ENCODE data around the gene SLC4A5. TPM values are rescaled to one million over a fixed set of nuclear protein-coding genes. Genes with fewer than 3 reads are reported as not detected.

The SLC4A5 gene
- total and polyA plus RNA-seq, 8 donors, result 0.12 to 4.8 (median 0.58) TPM; not detected in 1

DNA sequence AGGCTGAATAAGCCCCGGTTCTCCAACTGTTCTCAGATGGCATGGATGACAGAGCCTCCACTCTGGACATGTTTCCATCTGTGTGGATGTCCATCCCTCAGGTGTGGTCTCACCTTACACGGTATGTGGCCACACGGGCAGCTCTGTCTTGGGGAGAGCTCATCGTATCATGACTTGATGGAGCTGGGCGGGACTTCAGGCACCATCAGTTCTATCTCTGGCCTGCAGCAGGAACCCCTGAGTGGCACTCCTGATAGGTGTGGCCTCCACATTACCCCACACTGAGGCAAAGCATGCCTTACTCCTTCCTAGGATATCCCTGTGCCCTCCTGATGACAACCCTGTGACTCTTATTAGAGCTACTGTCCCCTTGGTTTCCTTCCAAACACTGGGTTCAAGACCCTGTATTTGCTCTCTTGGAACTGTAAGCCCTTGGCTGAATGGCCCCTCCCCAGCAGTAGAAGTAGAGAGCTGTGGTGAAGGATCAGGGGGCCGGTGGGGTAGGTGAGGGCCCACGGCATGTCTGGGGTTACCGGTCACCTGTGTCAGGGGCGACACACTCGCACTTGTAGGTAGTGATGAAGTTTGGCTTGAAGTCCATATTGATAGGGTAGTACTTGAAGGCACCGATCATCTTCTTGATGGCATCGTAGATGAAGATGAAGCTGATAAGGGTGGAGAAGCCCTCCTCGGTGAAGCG is 96.6 kb downstream of the SLC4A5 start:
- intact Hi-C loops (cut with DNase I; ENCODE audit: low total_unique reads), result no loop called here
- no peak for TF ChIP-seq EP300 (IDR thresholded peaks at IDR 0.05)
- no peak for TF ChIP-seq POLR2AphosphoS5 (IDR thresholded peaks at IDR 0.05)
- no peak for TF ChIP-seq POLR2A (IDR thresholded peaks at IDR 0.05)
- TF ChIP-seq, protein P1, sequence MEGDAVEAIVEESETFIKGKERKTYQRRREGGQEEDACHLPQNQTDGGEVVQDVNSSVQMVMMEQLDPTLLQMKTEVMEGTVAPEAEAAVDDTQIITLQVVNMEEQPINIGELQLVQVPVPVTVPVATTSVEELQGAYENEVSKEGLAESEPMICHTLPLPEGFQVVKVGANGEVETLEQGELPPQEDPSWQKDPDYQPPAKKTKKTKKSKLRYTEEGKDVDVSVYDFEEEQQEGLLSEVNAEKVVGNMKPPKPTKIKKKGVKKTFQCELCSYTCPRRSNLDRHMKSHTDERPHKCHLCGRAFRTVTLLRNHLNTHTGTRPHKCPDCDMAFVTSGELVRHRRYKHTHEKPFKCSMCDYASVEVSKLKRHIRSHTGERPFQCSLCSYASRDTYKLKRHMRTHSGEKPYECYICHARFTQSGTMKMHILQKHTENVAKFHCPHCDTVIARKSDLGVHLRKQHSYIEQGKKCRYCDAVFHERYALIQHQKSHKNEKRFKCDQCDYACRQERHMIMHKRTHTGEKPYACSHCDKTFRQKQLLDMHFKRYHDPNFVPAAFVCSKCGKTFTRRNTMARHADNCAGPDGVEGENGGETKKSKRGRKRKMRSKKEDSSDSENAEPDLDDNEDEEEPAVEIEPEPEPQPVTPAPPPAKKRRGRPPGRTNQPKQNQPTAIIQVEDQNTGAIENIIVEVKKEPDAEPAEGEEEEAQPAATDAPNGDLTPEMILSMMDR (IDR thresholded peaks at IDR 0.05), result no peak
- no peak overlapping the region for H3K27ac ChIP-seq
- DNase-seq, result no peak
- H3K27me3 ChIP-seq, result no peaks in the 10 kb centered on the region
- no peaks in the 10 kb centered on the region for H3K36me3 ChIP-seq
- WGBS, 5 donors, result 91 to 94% (median 93%) methylated on average over 12 to 14 of the region's 14 CpGs
- no peaks in the 10 kb centered on the region for H3K9me3 ChIP-seq
- no peaks in the 10 kb centered on the region for H3K4me1 ChIP-seq
- H3K4me3 ChIP-seq, result no peak overlapping the region

DNA sequence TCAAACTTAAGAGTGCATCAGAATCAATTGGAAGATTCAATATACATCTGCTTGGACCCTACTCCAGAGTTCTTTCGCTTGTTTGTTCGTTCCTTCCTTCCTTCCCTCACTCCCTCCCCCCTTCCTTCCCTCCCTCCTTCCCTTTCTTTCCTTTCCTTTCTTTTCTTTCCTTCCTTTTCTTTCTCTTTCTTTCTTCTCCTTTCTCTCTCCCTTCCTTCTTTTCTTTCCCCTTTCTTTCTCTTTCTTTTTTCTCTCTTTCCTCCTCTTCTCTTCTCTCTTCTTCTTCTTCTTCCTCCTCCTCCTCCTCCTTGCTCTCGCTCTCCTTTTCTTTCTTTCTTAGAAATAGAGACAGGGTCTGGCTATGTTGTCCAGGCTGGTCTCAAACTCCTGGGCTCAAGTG is 98.9 kb downstream of the SLC4A5 start:
- H3K4me3 ChIP-seq, result no peak overlapping the region
- no peak for DNase-seq
- WGBS, 5 donors, result 84 to 89% (median 88%) methylated on average over 3 of the region's 3 CpGs

DNA sequence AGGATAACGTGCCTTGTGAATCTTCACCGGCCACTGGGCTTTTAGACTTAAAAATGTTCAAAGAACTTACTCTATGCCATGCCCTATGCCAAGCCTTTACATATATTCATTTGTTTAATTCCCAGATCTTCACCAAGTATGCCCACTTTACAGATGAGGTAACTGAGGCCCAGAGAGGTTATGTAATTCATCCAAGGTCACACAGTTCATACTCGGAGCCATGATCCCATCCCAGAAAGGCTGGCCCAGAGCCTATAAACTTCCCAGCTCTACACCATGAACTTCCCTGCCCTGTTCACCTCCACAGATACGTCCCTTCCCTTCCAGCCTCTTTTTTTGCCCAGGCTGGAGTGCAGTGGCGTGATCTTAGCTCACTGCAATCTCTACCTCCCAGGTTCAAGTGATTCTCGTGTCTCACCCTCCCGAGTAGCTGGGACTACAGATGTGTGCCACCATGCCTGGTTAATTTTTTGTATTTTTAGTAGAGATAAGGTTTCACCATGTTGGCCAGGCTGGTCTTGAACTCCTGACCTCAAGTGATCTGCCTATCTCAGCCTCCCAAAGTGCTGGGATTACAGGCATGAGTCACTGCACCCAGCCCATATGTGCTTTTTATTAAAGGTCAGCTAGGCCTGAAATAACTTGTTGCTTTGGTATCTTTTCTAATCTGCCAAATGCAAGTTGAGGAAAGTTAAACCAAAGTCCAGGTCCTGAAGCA is 100.7 kb downstream of the SLC4A5 start:
- TF ChIP-seq POLR2A (IDR thresholded peaks at IDR 0.05), result no peak
- TF ChIP-seq, protein P1 (IDR thresholded peaks at IDR 0.05), result no peak
- no peak for TF ChIP-seq EP300 (IDR thresholded peaks at IDR 0.05)
- no peak for TF ChIP-seq POLR2AphosphoS5 (IDR thresholded peaks at IDR 0.05)
- Histone ChIP-seq H3K9me3 (no peaks in the 10 kb centered on the region), H3K27ac (no peak overlapping the region), H3K36me3 (no peaks in the 10 kb centered on the region), H3K4me3 (no peak overlapping the region), H3K27me3 (no peaks in the 10 kb centered on the region), H3K4me1 (no peaks in the 10 kb centered on the region)
- DNase-seq, result no peak
- WGBS, 5 donors, result 78 to 82% (median 80%) methylated on average over 7 of the region's 7 CpGs
- intact Hi-C loops (cut with DNase I; ENCODE audit: low total_unique reads), result no loop called here

More for the DNA sequence above, 98.9 kb downstream of the SLC4A5 start:
- no peaks in the 10 kb centered on the region for H3K36me3 ChIP-seq
- H3K4me1 ChIP-seq, result no peaks in the 10 kb centered on the region
- no peaks in the 10 kb centered on the region for H3K27me3 ChIP-seq
- intact Hi-C loops (cut with DNase I; ENCODE audit: low total_unique reads), result no loop called here
- H3K9me3 ChIP-seq, result no peaks in the 10 kb centered on the region
- TF ChIP-seq POLR2AphosphoS5 (IDR thresholded peaks at IDR 0.05) (no peak), POLR2A (IDR thresholded peaks at IDR 0.05) (no peak), EP300 (IDR thresholded peaks at IDR 0.05) (no peak)
- TF ChIP-seq, protein P1 (IDR thresholded peaks at IDR 0.05), result no peak
- H3K27ac ChIP-seq, result no peak overlapping the region

DNA sequence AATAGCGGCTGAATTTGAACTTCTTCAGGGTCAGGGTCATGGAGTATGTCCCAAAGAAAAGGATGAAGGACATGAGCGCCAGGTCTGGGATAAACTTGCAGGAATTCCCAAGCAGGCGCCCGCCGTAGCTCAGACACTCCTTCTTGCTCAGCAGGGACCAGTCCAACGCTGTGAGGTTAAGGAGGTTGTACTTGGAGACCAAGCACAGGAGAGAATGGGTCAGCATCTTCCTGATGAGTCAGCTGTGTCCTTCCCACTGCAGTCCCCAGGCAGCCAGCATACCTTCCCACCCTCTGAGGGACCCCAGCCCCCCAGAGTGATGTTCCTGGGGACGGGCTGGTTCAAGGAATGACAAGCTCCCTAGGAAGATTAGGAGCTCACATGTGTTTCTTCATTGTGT is 103.9 kb downstream of the SLC4A5 start:
- Histone ChIP-seq H3K27me3 (no peaks in the 10 kb centered on the region), H3K9me3 (no peaks in the 10 kb centered on the region), H3K27ac (no peak overlapping the region), H3K36me3 (peaks cover 0 to 12% (median 0%) of the 10 kb centered on the region in 4 donors), H3K4me3 (no peak overlapping the region), H3K4me1 (no peaks in the 10 kb centered on the region)
- no peak for DNase-seq
- WGBS, 5 donors, result 75 to 83% (median 81%) methylated on average over 7 of the region's 7 CpGs
- intact Hi-C loops (cut with DNase I; ENCODE audit: low total_unique reads), result no loop called here
- no peak for TF ChIP-seq EP300 (IDR thresholded peaks at IDR 0.05)
- TF ChIP-seq POLR2A (IDR thresholded peaks at IDR 0.05), result no peak
- TF ChIP-seq, protein P1 (IDR thresholded peaks at IDR 0.05), result no peak
- TF ChIP-seq POLR2AphosphoS5 (IDR thresholded peaks at IDR 0.05), result no peak
